Measurements from ENCODE around the gene C15orf40.
"Not testable (repeated sequence)": the region's sequence is repeated elsewhere in the genome, so short reads cannot be mapped to it uniquely, and the experiment has no call there.

Gene C15orf40

GRCh38 chr15:82943176-82943575 lies 68.3 kb downstream of the C15orf40 start:
- TF ChIP-seq CTCF (IDR thresholded peaks at IDR 0.05; ENCODE audit: low read depth, low read length, missing control alignments): no peak
- no peak overlapping the region for H3K4me3 ChIP-seq (ENCODE audit: low read depth, low read length)
- DNase-seq (ENCODE audit: low read depth): no peak
- in situ Hi-C loops (cut with HindIII; ENCODE audit: low sequenced_read_pairs): no loop called here

- TF ChIP-seq CTCF (IDR thresholded peaks at IDR 0.05; ENCODE audit: low read depth, low read length, missing control alignments): no peak
- H3K4me3 ChIP-seq (ENCODE audit: low read depth, low read length): no peak overlapping the region
- in situ Hi-C loops (cut with HindIII; ENCODE audit: low sequenced_read_pairs): no loop called here
- no peak for DNase-seq (ENCODE audit: low read depth)
Measured at GRCh38 chr15:82942691-82943090, 68.7 kb downstream of the C15orf40 start.

GRCh38 chr15:82939678-82940077 lies 71.8 kb downstream of the C15orf40 start:
- H3K4me3 ChIP-seq (ENCODE audit: low read depth, low read length); in situ Hi-C loops (cut with HindIII; ENCODE audit: low sequenced_read_pairs); DNase-seq (ENCODE audit: low read depth): not testable (repeated sequence)

Data from astrocyte of the cerebellum (primary cell).